Measurements from ENCODE around the gene TPP1.
A peak's percentile ranks its signal among the peaks of the same experiment; 100 is the strongest.

Gene TPP1

DNA sequence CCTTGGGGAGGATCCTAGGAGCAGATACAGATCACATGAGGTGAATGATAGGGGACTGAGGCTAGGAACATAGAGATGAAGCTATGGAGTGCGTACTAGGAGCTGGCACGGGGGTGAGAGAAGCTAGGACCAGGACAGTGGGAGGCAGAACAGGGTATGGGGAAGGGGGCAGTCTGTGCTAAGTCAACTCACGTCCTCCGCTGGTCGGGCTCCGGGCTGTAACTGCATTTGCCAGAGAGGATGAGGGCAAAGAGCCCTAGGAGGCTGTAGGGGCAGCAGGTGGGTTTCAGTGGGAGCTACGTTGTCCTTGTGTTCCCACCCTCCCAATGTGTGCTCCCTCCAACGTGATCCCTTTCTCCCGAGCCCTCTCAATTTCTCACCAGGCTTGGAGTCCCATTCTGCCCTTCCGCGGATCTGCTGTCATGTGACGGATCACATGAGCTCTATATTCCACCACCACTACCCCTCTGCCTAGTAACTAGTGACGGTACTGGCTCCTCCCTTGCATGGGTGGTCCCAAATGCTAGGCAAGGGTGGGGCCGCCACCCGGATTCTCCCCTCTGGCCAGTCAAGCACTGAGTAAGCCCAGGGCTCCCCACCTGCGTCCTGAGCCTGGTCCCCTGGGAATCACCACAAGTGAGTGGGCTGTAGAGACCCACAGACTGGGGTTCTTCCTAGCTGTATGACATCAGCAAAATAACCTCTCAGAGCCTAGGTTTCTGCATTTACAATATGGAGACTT is at the start of gene TPP1:
TSS of gene TPP1 (minus strand) at position 419 of the 742 bp plus-strand sequence. CDS start at position 397, 22 bp downstream.
- H3K27me3 ChIP-seq, result no peaks in the 10 kb centered on the region
- TF ChIP-seq Cebpa-rat (IDR thresholded peaks at IDR 0.05), result no peak
- peak within 1 kb of the TSS; percentile 73 to 96 (median 80) for H3K4me3 ChIP-seq
- H3K36me3 ChIP-seq, result peaks cover 24 to 47% (median 30%) of the 10 kb centered on the region in 11 experiments
- H3K4me1 ChIP-seq, result peaks cover 29 to 61% (median 46%) of the 10 kb centered on the region in 10 experiments
- H4K20me1 ChIP-seq, result peaks cover 0 to 38% (median 0%) of the 10 kb centered on the region in 11 experiments; a peak in 6 of 22 replicates
- peak within 1 kb of the TSS; percentile 83 to 95 (median 85) for H3K9ac ChIP-seq
- no peaks in the 10 kb centered on the region for H3K9me3 ChIP-seq (replicated peaks in 1 of 11)
- H3K4me2 ChIP-seq, result peak within 1 kb of the TSS; percentile 95 to 100 (median 97)
- peak within 1 kb of the TSS; percentile 65 to 96 (median 86) for H3K27ac ChIP-seq

DNA sequence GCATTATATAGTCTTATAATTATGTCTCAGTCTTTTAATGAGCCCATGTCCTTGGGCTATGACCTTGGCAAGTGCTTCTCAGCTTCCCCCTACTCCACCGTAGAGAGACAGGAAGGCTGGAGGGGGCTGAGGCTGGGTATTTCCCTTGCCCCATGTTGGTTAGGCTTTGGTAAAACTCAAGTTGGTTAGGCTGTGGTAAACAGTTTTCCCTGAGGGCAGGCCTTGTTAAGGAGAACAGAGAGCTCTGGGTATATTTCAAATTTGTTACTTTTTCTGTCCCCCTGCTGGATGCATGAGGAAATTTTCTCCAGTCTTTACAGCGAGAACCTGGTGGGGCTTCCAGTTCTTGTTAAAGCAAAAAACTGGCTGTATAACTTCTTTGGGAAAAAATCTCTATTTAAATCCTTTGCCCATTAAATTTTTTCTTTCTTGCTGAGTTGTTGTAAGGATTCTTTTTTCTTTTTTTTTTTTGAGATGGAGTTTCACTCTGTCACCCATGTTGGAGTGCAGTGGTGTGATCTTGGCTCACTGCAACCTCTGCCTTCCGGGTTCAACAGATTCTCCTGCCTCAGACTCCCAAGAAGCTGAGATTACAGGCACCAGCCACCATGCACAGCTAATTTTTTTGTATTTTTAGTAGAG is 48.6 kb upstream of the TPP1 start:
- Histone ChIP-seq H3K4me3 (no peak overlapping the region), H3K36me3 (no peaks in the 10 kb centered on the region), H3K9ac (no peak overlapping the region; a peak in 1 of 22 replicates), H3K27ac (peak overlapping the region in 8 of 11 experiments; percentile 28 to 70 (median 54); a peak in 13 of 22 replicates), H3K4me1 (peaks cover 0 to 25% (median 10%) of the 10 kb centered on the region in 10 experiments; a peak in 10 of 20 replicates), H3K9me3 (replicated peaks in 1 of 11) (0 out of 22 replicates have a peak, but pooled peaks cover 0 to 5% (median 0%) of the 10 kb centered on the region in 11 experiments), H3K4me2 (peak overlapping the region in 5 of 11 experiments; percentile 3 to 28 (median 15); a peak in 3 of 22 replicates), H3K27me3 (no peaks in the 10 kb centered on the region), H4K20me1 (no peaks in the 10 kb centered on the region)
- no peak for TF ChIP-seq Cebpa-rat (IDR thresholded peaks at IDR 0.05)

DNA sequence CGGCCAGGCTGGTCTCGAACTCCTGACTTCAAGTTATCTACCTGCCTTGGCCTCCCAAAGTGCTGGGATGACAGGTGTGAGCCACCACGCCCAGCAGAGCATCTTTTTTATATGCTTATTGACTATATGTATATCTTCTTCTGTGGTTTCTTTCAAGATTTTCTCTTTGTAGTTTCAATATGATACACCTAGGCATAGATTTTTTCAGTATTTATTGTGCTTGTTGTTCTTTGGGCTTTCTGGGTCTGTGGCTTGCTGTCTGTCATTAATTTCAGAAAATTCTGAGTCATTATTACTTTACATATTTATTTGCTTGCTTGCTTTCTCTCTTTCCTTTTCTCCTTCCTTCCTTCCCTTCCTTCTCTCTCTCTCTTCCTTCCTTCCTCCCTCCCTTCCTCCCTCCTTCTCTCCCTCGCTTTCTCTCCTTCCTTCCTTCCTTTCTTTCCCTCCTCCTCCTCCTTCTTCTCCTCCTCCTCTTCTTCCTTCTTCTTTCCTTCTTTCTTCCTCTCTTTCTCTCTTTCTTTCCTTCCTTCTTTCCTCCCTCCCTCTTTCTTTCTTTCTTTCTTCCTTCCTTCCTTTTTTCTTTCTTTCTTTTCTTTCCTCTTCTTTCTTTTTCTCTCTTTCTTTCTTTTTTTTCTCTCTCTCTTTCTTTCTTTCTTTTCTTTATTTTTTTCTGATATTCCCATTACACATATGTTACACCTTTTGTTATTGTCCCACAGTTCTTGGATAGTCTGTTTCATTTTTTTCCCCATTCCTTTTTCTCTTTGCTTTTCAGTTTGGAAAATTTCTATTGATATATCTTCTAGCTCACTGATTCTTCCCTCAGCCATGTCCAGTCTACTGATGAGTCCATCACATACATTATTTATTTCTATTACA is 47.3 kb upstream of the TPP1 start:
- H3K4me2 ChIP-seq, result no peak overlapping the region
- no peak overlapping the region for H3K9ac ChIP-seq
- H4K20me1 ChIP-seq, result no peaks in the 10 kb centered on the region
- H3K27ac ChIP-seq, result peak overlapping the region in 1 of 11 experiments; percentile 53; a peak in 1 of 22 replicates
- TF ChIP-seq Cebpa-rat (IDR thresholded peaks at IDR 0.05), result no peak
- no peaks in the 10 kb centered on the region for H3K27me3 ChIP-seq
- no peak overlapping the region for H3K4me3 ChIP-seq
- H3K36me3 ChIP-seq, result no peaks in the 10 kb centered on the region
- peaks cover 0 to 12% (median 5%) of the 10 kb centered on the region in 10 experiments; a peak in 8 of 20 replicates for H3K4me1 ChIP-seq
- H3K9me3 ChIP-seq (replicated peaks in 1 of 11), result 0 out of 22 replicates have a peak, but pooled peaks cover 0 to 5% (median 0%) of the 10 kb centered on the region in 11 experiments

DNA sequence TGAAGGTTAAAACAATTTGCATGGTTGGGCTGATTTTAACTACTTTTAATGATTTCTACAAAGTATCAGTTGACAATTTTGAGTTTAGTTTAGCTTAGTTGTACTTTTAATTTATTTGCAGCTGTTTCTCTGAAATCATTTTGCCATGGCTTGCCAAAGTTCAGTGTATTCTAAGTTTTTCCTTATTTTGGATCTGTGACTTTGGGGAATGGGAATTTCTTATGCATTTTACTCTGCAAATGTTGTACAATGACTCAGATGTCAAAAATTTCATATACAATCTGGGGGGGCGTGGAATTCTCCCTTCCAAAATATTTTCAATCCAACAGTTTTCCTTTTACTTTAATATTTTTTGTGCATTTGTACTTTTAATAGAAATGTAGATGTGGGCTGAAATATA is 45.3 kb upstream of the TPP1 start:
- H3K27ac ChIP-seq, result no peak overlapping the region
- 0 out of 22 replicates have a peak, but pooled peaks cover 0 to 5% (median 0%) of the 10 kb centered on the region in 11 experiments for H3K9me3 ChIP-seq (replicated peaks in 1 of 11)
- no peak overlapping the region for H3K4me2 ChIP-seq
- peaks cover 0 to 10% (median 4%) of the 10 kb centered on the region in 10 experiments; a peak in 5 of 20 replicates for H3K4me1 ChIP-seq
- no peak for TF ChIP-seq Cebpa-rat (IDR thresholded peaks at IDR 0.05)
- H3K4me3 ChIP-seq, result no peak overlapping the region
- no peaks in the 10 kb centered on the region for H3K27me3 ChIP-seq
- H4K20me1 ChIP-seq, result no peaks in the 10 kb centered on the region
- no peak overlapping the region for H3K9ac ChIP-seq
- H3K36me3 ChIP-seq, result no peaks in the 10 kb centered on the region

DNA sequence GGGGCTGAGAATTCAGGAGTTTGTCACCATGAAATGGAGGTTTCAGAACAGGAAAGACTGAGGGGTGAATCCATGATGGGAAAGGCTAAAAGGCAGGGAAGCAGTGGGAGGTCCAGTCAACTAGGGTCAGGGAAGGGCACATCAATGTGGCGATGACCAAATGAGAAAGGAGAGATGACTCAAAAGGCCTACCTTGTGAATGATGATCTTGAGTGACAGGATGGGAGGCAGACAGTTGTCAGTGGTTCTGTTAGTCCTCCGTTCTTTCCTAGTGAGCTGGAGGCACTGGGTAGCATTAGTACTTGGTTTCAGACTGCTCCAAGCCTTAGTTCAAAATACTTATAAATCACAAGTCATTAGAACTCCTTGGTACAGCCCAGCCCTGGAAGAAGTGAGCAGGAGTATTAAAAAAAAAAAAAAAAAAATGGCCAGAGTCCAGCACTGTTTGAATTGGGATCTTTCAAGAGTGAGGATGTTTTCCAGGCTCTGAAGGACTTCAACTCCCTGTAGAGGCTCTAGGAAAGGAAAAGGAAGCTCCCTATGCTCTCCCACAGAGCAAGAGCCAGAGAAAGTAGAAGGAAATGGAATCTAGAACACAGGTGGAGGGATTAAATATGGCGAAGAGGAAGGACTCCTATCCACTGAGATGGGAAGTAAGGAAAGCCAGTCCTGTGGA is 44.7 kb upstream of the TPP1 start:
- no peak overlapping the region for H3K4me2 ChIP-seq
- 0 out of 22 replicates have a peak, but pooled peaks cover 0 to 5% (median 0%) of the 10 kb centered on the region in 11 experiments for H3K9me3 ChIP-seq (replicated peaks in 1 of 11)
- TF ChIP-seq Cebpa-rat (IDR thresholded peaks at IDR 0.05), result no peak
- no peaks in the 10 kb centered on the region for H3K36me3 ChIP-seq
- no peak overlapping the region for H3K9ac ChIP-seq
- H4K20me1 ChIP-seq, result no peaks in the 10 kb centered on the region
- peaks cover 0 to 10% (median 4%) of the 10 kb centered on the region in 10 experiments; a peak in 5 of 20 replicates for H3K4me1 ChIP-seq
- H3K27ac ChIP-seq, result no peak overlapping the region
- no peaks in the 10 kb centered on the region for H3K27me3 ChIP-seq
- H3K4me3 ChIP-seq, result no peak overlapping the region

DNA sequence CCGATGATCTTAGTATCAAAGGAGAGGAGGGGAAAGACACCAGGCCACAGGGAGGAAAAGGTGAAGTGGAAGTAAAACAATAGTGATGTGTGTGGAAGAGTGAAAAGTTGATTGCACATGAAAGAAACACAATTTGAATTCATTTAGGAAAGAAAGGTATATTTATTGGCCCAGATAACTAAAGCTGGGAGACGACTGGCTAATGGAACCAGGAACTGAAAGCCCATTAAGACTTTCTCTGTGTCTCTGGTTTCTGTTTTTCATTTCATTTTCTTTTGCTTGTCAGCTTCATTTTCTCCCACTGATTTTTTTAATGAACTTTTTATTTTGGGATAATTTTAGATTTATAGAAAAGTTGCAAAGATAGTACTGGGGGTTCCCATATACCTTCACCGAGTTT is 41.5 kb upstream of the TPP1 start:
- Histone ChIP-seq H4K20me1 (no peaks in the 10 kb centered on the region), H3K36me3 (no peaks in the 10 kb centered on the region), H3K9me3 (replicated peaks in 1 of 11) (no peaks in the 10 kb centered on the region), H3K4me2 (no peak overlapping the region), H3K4me1 (peaks cover 0 to 9% (median 0%) of the 10 kb centered on the region in 10 experiments; a peak in 5 of 20 replicates), H3K27me3 (peaks cover 3 to 20% (median 16%) of the 10 kb centered on the region in 11 experiments; a peak in 19 of 22 replicates), H3K27ac (no peak overlapping the region), H3K9ac (no peak overlapping the region), H3K4me3 (no peak overlapping the region)
- no peak for TF ChIP-seq Cebpa-rat (IDR thresholded peaks at IDR 0.05)

DNA sequence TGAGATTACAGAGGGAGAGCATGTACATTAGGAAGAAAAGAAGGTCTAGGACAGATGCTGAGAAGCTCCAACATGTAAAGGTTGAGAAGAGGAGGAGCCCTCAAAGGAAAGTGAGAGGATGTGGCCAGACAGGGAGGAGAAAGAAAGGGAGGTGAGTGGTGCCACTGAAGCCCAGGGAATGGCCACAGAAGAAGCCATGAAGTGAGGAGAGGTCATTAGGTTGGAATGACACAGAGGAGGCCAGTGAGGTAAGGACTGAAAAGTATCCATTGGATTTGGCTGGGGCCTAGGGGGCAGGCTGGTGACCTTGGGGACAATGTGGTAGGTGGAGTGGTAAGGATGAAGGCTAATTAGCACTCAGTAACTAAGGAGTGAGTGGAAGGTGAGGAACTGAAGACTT is 39.4 kb upstream of the TPP1 start:
- no peaks in the 10 kb centered on the region for H4K20me1 ChIP-seq
- no peak overlapping the region for H3K4me2 ChIP-seq
- no peak for TF ChIP-seq Cebpa-rat (IDR thresholded peaks at IDR 0.05)
- no peaks in the 10 kb centered on the region for H3K9me3 ChIP-seq (replicated peaks in 1 of 11)
- H3K27ac ChIP-seq, result no peak overlapping the region
- no peak overlapping the region for H3K9ac ChIP-seq
- no peaks in the 10 kb centered on the region for H3K36me3 ChIP-seq
- H3K4me3 ChIP-seq, result no peak overlapping the region
- peaks cover 18 to 39% (median 35%) of the 10 kb centered on the region in 11 experiments for H3K27me3 ChIP-seq
- H3K4me1 ChIP-seq, result peaks cover 11 to 24% (median 15%) of the 10 kb centered on the region in 10 experiments

DNA sequence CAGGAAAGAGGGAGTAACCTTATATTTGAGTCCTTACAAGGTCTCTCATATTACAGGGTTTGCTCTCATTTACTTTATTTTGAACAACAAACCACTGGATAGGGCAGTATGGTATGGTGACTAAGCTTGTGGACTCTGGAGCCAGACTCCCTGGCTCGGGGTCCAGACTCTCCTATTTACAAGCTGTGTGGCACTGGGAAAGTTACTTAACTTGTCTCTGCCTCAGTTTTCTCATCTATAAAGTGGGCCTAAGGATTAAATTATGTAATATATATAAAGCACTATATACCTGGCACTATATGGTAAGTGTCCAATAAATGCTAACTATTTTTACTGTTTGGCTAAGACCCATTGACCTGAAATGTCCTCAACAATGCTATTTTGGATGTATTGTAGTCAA is 38.1 kb upstream of the TPP1 start:
- no peak for TF ChIP-seq Cebpa-rat (IDR thresholded peaks at IDR 0.05)
- Histone ChIP-seq H4K20me1 (peaks cover 0 to 7% (median 0%) of the 10 kb centered on the region in 11 experiments; a peak in 3 of 22 replicates), H3K4me3 (no peak overlapping the region), H3K4me2 (no peak overlapping the region), H3K4me1 (peaks cover 15 to 37% (median 28%) of the 10 kb centered on the region in 10 experiments), H3K9me3 (replicated peaks in 1 of 11) (no peaks in the 10 kb centered on the region), H3K27ac (no peak overlapping the region), H3K27me3 (peaks cover 18 to 40% (median 35%) of the 10 kb centered on the region in 11 experiments), H3K9ac (no peak overlapping the region), H3K36me3 (no peaks in the 10 kb centered on the region)
